ENCODE data around the gene PRKN.

Gene PRKN

DNA sequence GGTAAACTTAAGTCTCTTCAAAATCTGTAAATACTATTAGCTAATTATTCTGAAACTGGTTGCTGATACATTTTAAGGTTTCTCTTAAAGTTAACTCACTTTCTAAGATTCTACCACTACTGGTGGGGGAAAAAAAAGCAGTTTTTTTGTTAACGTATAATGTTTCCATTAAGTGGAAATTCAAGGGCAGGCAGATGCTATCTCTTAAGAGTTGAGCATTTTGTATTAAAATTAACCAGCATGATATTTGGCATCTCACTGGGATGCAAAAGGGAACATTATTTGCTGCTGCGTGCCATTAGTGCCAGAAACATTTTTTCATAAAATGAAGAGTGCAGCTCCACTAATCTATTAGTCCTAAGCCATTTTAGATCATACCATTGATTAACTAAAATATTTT, 246.2 kb downstream of the PRKN start:
- Histone ChIP-seq H3K4me2 (ENCODE audit: low read length) (no peak overlapping the region), H3K36me3 (ENCODE audit: insufficient read depth, low read length) (no peaks in the 10 kb centered on the region), H3K4me3 (ENCODE audit: low read depth, low read length, poor library complexity, severe bottlenecking) (no peak overlapping the region), H2AFZ (ENCODE audit: low read length) (no peak overlapping the region), H3K9me2 (ENCODE audit: low read depth, low read length) (no peaks in the 10 kb centered on the region), H3K9ac (ENCODE audit: low read length) (no peak overlapping the region), H3F3A (ENCODE audit: insufficient read depth, low read length) (no peaks in the 10 kb centered on the region), H3K27ac (ENCODE audit: low read depth, low read length, poor library complexity, severe bottlenecking) (no peak overlapping the region), H3K27me3 (ENCODE audit: insufficient read depth, low read length) (no peaks in the 10 kb centered on the region), H3K79me2 (ENCODE audit: insufficient read depth, low read length) (no peaks in the 10 kb centered on the region), H3K4me1 (ENCODE audit: insufficient read depth, low read length, severe bottlenecking) (no peaks in the 10 kb centered on the region), H3K9me3 (ENCODE audit: low read length) (no peaks in the 10 kb centered on the region), H4K20me1 (ENCODE audit: insufficient read depth, low read length) (no peaks in the 10 kb centered on the region)
- TF ChIP-seq, protein P1, sequence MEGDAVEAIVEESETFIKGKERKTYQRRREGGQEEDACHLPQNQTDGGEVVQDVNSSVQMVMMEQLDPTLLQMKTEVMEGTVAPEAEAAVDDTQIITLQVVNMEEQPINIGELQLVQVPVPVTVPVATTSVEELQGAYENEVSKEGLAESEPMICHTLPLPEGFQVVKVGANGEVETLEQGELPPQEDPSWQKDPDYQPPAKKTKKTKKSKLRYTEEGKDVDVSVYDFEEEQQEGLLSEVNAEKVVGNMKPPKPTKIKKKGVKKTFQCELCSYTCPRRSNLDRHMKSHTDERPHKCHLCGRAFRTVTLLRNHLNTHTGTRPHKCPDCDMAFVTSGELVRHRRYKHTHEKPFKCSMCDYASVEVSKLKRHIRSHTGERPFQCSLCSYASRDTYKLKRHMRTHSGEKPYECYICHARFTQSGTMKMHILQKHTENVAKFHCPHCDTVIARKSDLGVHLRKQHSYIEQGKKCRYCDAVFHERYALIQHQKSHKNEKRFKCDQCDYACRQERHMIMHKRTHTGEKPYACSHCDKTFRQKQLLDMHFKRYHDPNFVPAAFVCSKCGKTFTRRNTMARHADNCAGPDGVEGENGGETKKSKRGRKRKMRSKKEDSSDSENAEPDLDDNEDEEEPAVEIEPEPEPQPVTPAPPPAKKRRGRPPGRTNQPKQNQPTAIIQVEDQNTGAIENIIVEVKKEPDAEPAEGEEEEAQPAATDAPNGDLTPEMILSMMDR (IDR thresholded peaks at IDR 0.05; ENCODE audit: low read length): no peak

DNA sequence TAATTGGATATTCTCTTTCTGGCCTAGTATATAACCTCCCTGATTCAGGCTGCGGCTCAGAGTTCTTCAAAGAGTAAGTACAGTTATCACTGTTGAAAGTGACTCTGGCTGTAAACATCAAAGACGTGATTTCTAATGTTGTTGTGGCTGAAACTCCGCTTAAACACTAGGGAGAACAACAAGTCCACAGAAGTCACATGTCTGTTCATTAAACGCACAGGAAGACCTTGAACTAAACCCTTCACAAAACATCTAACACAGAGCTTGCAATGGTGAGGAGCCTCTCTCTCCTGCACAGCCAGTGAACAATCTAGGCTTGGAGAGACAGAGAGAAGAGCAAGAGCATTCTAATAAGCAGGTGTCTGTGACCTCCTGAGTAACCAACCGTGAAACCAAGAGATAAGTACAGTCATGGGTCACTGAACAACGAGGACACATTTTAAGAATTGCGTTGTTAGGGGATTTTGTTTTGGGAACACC, 249.3 kb downstream of the PRKN start:
- H3K36me3 ChIP-seq (ENCODE audit: insufficient read depth, low read length): no peaks in the 10 kb centered on the region
- no peaks in the 10 kb centered on the region for H4K20me1 ChIP-seq (ENCODE audit: insufficient read depth, low read length)
- H3K9me3 ChIP-seq (ENCODE audit: low read length): no peaks in the 10 kb centered on the region
- no peak overlapping the region for H3K27ac ChIP-seq (ENCODE audit: low read depth, low read length, poor library complexity, severe bottlenecking)
- H3K79me2 ChIP-seq (ENCODE audit: insufficient read depth, low read length): no peaks in the 10 kb centered on the region
- H3K4me3 ChIP-seq (ENCODE audit: low read depth, low read length, poor library complexity, severe bottlenecking): no peak overlapping the region
- H3K4me2 ChIP-seq (ENCODE audit: low read length): no peak overlapping the region
- no peak overlapping the region for H3K9ac ChIP-seq (ENCODE audit: low read length)
- H2AFZ ChIP-seq (ENCODE audit: low read length): no peak overlapping the region
- no peak for TF ChIP-seq EZH2 (IDR thresholded peaks at IDR 0.05; ENCODE audit: borderline replicate concordance, low read length)
- TF ChIP-seq, protein P1 (IDR thresholded peaks at IDR 0.05; ENCODE audit: low read length): no peak
- H3K4me1 ChIP-seq (ENCODE audit: insufficient read depth, low read length, severe bottlenecking): no peaks in the 10 kb centered on the region
- no peaks in the 10 kb centered on the region for H3K27me3 ChIP-seq (ENCODE audit: insufficient read depth, low read length)
- H3F3A ChIP-seq (ENCODE audit: insufficient read depth, low read length): no peaks in the 10 kb centered on the region
- H3K9me2 ChIP-seq (ENCODE audit: low read depth, low read length): no peaks in the 10 kb centered on the region

DNA sequence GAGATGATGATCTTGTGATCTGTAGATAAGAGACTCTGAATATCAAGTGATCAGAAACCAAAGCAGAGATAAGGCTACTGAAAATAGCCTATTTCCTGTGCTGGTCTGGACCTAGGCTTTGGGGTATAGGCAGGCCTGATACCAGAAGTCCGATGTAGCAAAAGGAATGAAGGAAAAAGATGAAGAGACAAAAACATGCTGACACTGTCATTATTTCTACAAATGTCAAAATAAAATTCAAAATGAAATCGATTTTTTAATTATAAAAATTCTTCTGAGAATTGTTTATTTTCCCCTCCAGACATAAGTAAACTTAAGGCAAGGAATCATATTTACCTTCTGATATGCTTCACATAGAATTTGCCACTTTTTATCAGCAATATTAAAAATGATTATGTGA, 252.8 kb downstream of the PRKN start:
- Histone ChIP-seq H2AFZ (ENCODE audit: low read length) (no peak overlapping the region), H3K4me1 (ENCODE audit: insufficient read depth, low read length, severe bottlenecking) (no peaks in the 10 kb centered on the region)

More for the DNA sequence above, 252.8 kb downstream of the PRKN start:
- Histone ChIP-seq H3K27me3 (ENCODE audit: insufficient read depth, low read length) (no peaks in the 10 kb centered on the region), H3K9me2 (ENCODE audit: low read depth, low read length) (no peaks in the 10 kb centered on the region), H3K36me3 (ENCODE audit: insufficient read depth, low read length) (no peaks in the 10 kb centered on the region), H3K4me3 (ENCODE audit: low read depth, low read length, poor library complexity, severe bottlenecking) (no peak overlapping the region), H3K9me3 (ENCODE audit: low read length) (no peaks in the 10 kb centered on the region), H3K27ac (ENCODE audit: low read depth, low read length, poor library complexity, severe bottlenecking) (no peak overlapping the region), H3K9ac (ENCODE audit: low read length) (no peak overlapping the region), H4K20me1 (ENCODE audit: insufficient read depth, low read length) (no peaks in the 10 kb centered on the region), H3K4me2 (ENCODE audit: low read length) (no peak overlapping the region), H3F3A (ENCODE audit: insufficient read depth, low read length) (no peaks in the 10 kb centered on the region), H3K79me2 (ENCODE audit: insufficient read depth, low read length) (no peaks in the 10 kb centered on the region)
- TF ChIP-seq EZH2 (IDR thresholded peaks at IDR 0.05; ENCODE audit: borderline replicate concordance, low read length): no peak
- TF ChIP-seq, protein P1 (IDR thresholded peaks at IDR 0.05; ENCODE audit: low read length): no peak

Measured in OCI-LY1 (cell line).